ENCODE data around the gene MTPN.

The MTPN gene

GRCh38 chr7:135981958-135982646 lies 4.9 kb upstream of the MTPN start:
- no peak for DNase-seq (ENCODE audit: low spot score)

- DNase-seq (ENCODE audit: low spot score), result no peak
Observed at GRCh38 chr7:135980665-135981180, 3.6 kb upstream of the MTPN start.

- no peak for DNase-seq (ENCODE audit: low spot score)
Observed at GRCh38 chr7:135980012-135980551, 2.9 kb upstream of the MTPN start.

- DNase-seq (ENCODE audit: low spot score), result no peak
Observed at GRCh38 chr7:135979471-135980011, 2.4 kb upstream of the MTPN start.

- DNase-seq (ENCODE audit: low spot score), result no peak
Observed at GRCh38 chr7:135978624-135979023, 1.5 kb upstream of the MTPN start.

GRCh38 chr7:135977742-135978066 lies 545 bp upstream of the MTPN start:
- DNase-seq (ENCODE audit: low spot score), result no peak

- peak; percentile 11 for DNase-seq (ENCODE audit: low spot score)
Observed at GRCh38 chr7:135976312-135977006, 700 bp downstream of the MTPN start.

- DNase-seq (ENCODE audit: low spot score), result no peak
Observed at GRCh38 chr7:135975166-135975565, 2.0 kb downstream of the MTPN start.

GRCh38 chr7:135974667-135975066 lies 2.5 kb downstream of the MTPN start:
- DNase-seq (ENCODE audit: low spot score), result no peak

- DNase-seq (ENCODE audit: low spot score), result no peak
Observed at GRCh38 chr7:135971366-135971725, 5.8 kb downstream of the MTPN start.

- peak; percentile 16 for DNase-seq (ENCODE audit: low spot score)
Observed at GRCh38 chr7:135970682-135971365, 6.3 kb downstream of the MTPN start.

- no peak for DNase-seq (ENCODE audit: low spot score)
Observed at GRCh38 chr7:135970045-135970444, 7.1 kb downstream of the MTPN start.

GRCh38 chr7:135966341-135967043 lies 10.7 kb downstream of the MTPN start:
- DNase-seq (ENCODE audit: low spot score), result no peak

- no peak for DNase-seq (ENCODE audit: low spot score)
Observed at GRCh38 chr7:135965602-135966001, 11.6 kb downstream of the MTPN start.

GRCh38 chr7:135964791-135965190 lies 12.4 kb downstream of the MTPN start:
- DNase-seq (ENCODE audit: low spot score), result no peak

GRCh38 chr7:135964274-135964673 lies 12.9 kb downstream of the MTPN start:
- no peak for DNase-seq (ENCODE audit: low spot score)

GRCh38 chr7:135962802-135963201 lies 14.4 kb downstream of the MTPN start:
- DNase-seq (ENCODE audit: low spot score), result no peak

GRCh38 chr7:135960709-135961451 lies 16.3 kb downstream of the MTPN start:
- DNase-seq (ENCODE audit: low spot score), result no peak

- DNase-seq (ENCODE audit: low spot score), result no peak
Observed at GRCh38 chr7:135959646-135960363, 17.4 kb downstream of the MTPN start.

- no peak for DNase-seq (ENCODE audit: low spot score)
Observed at GRCh38 chr7:135958173-135958572, 19.0 kb downstream of the MTPN start.

GRCh38 chr7:135957627-135958026 lies 19.5 kb downstream of the MTPN start:
- DNase-seq (ENCODE audit: low spot score), result no peak
